HepG2 (cell line): ENCODE data around the gene NOCT. TPM values are rescaled to one million over a fixed set of nuclear protein-coding genes. Genes with fewer than 3 reads are reported as not detected.

ENCODE experiments used
- FOXO1 ChIP-seq: sonication (generic); formaldehyde crosslinking; IDR thresholded peaks from 2 replicates; pipeline ENCODE4 v1.4.0; 2020; ENCODE audit warnings: missing genetic modification reagents
- HOXA9 ChIP-seq: sonication (generic); formaldehyde crosslinking; IDR thresholded peaks from 2 replicates; pipeline ENCODE4 v1.8.1; 2022; ENCODE audit warnings: missing genetic modification reagents, mild to moderate bottlenecking, moderate library complexity, borderline replicate concordance
- KLF9 ChIP-seq: IDR thresholded peaks from 2 replicates; pipeline ENCODE4 v1.6.1; 2016; ENCODE audit warnings: low read depth
- MAFF ChIP-seq: IDR thresholded peaks from 2 replicates; pipeline ENCODE4 v1.6.1; 2011; ENCODE audit warnings: low read depth, low read length, improper control_type of control experiment
- MTA3 ChIP-seq: sonication (generic); formaldehyde crosslinking; IDR thresholded peaks from 2 replicates; pipeline ENCODE4 v1.4.0; 2020; ENCODE audit warnings: missing genetic modification reagents
- MTF1 ChIP-seq: sonication (generic); formaldehyde crosslinking; IDR thresholded peaks from 2 replicates; pipeline ENCODE4 v1.5.0; 2020; ENCODE audit warnings: missing genetic modification reagents
- PHF5A ChIP-seq: IDR thresholded peaks from one replicate; pipeline ENCODE4 v1.6.1; 2018; ENCODE audit warnings: low read depth, missing genetic modification reagents; ENCODE audit not compliant: unreplicated experiment
- POGK ChIP-seq: sonication (generic); formaldehyde crosslinking; conservative IDR thresholded peaks from 2 replicates; pipeline ENCODE4 v1.8.0; 2022; ENCODE audit warnings: mild to moderate bottlenecking, moderate library complexity, missing genetic modification reagents
- SALL2 ChIP-seq: sonication (generic); formaldehyde crosslinking; IDR thresholded peaks from 2 replicates; pipeline ENCODE4 v1.8.1; 2023; ENCODE audit warnings: mild to moderate bottlenecking, missing genetic modification reagents, inconsistent platforms
- SIX1 ChIP-seq: sonication (generic); formaldehyde crosslinking; IDR thresholded peaks from 2 replicates; pipeline ENCODE4 v1.4.0; 2020; ENCODE audit warnings: missing genetic modification reagents, borderline replicate concordance
- SMAD1 ChIP-seq: sonication (generic); formaldehyde crosslinking; IDR thresholded peaks from 2 replicates; pipeline ENCODE4 v1.4.0; 2020; ENCODE audit warnings: missing genetic modification reagents, low read depth, mild to moderate bottlenecking, borderline replicate concordance
- TCF7L2 ChIP-seq: IDR thresholded peaks from 2 replicates; pipeline ENCODE4 v1.6.1; 2011; ENCODE audit warnings: mild to moderate bottlenecking, low read depth, low read length, moderate library complexity
- ZBTB46 ChIP-seq: sonication (generic); formaldehyde crosslinking; IDR thresholded peaks from 2 replicates; pipeline ENCODE4 v1.4.0; 2020; ENCODE audit warnings: mild to moderate bottlenecking, missing genetic modification reagents, borderline replicate concordance
- ZNF333 ChIP-seq: sonication (generic); formaldehyde crosslinking; IDR thresholded peaks from 2 replicates; pipeline ENCODE4 v1.4.0; 2020; ENCODE audit warnings: mild to moderate bottlenecking, missing genetic modification reagents, borderline replicate concordance
- ZNF598 ChIP-seq: sonication (generic); formaldehyde crosslinking; IDR thresholded peaks from 2 replicates; pipeline ENCODE4 v1.5.1; 2020; ENCODE audit warnings: mild to moderate bottlenecking, missing genetic modification reagents, borderline replicate concordance
- ZNF672 ChIP-seq: sonication (generic); formaldehyde crosslinking; IDR thresholded peaks from 2 replicates; pipeline ENCODE4 v1.8.1; 2022; ENCODE audit warnings: missing genetic modification reagents
- ZNF740 ChIP-seq: sonication (generic); formaldehyde crosslinking; IDR thresholded peaks from 2 replicates; pipeline ENCODE4 v1.4.0; 2020; ENCODE audit warnings: missing genetic modification reagents
- ZSCAN9 ChIP-seq: IDR thresholded peaks from 2 replicates; pipeline ENCODE4 v1.6.1; 2016; ENCODE audit warnings: borderline replicate concordance
- polyA plus RNA-seq, 8 experiments: library from polyadenylated mRNA; depleted of rRNA in 3 of 8; stranded (reverse) in 7 of 8; unstranded in 1 of 8; fragments of >200 nt; fragmentation: Illumina TruSeq in 4 of 8; extraction: Trizol in 4 of 8; gene quantifications; 2 replicates each; pipeline versions ENCODE4 v1.2.1 to v1.2.3, GENCODE V29; 2011 to 2016; ENCODE audit warnings: low read depth in 4 of 8, missing spikeins in 1 of 8, mixed read lengths in 1 of 8; ENCODE audit not compliant: insufficient read depth in 1 of 8
- total RNA-seq, 5 experiments: library from RNA; depleted of rRNA; stranded (reverse); fragments of >200 nt; fragmentation: Illumina TruSeq; extraction: Trizol; gene quantifications; 2 replicates each; pipeline ENCODE4 v1.2.3, GENCODE V29; 2016; ENCODE audit warnings: low read depth in 1 of 5
- TF ChIP-seq, protein P1 (sequence below): sonication (generic); formaldehyde crosslinking; IDR thresholded peaks from 2 replicates; pipeline ENCODE4 v1.5.1; 2020; ENCODE audit warnings: mild to moderate bottlenecking, moderate library complexity, missing genetic modification reagents
- TF ChIP-seq, protein P2 (sequence below): sonication (generic); formaldehyde crosslinking; IDR thresholded peaks from 2 replicates; pipeline ENCODE4 v1.5.0; 2020; ENCODE audit warnings: missing genetic modification reagents
- TF ChIP-seq, protein P3 (sequence below): sonication (generic); formaldehyde crosslinking; IDR thresholded peaks from 2 replicates; pipeline ENCODE4 v1.9.0; 2021; ENCODE audit warnings: missing genetic modification reagents, mild to moderate bottlenecking, borderline replicate concordance

The NOCT gene
- total and polyA plus RNA-seq, 2 of the 13 experiments (the other 11 are each of a cell fraction or from before 2014, with no cell fraction given): 3.6 to 13.1 TPM

DNA sequence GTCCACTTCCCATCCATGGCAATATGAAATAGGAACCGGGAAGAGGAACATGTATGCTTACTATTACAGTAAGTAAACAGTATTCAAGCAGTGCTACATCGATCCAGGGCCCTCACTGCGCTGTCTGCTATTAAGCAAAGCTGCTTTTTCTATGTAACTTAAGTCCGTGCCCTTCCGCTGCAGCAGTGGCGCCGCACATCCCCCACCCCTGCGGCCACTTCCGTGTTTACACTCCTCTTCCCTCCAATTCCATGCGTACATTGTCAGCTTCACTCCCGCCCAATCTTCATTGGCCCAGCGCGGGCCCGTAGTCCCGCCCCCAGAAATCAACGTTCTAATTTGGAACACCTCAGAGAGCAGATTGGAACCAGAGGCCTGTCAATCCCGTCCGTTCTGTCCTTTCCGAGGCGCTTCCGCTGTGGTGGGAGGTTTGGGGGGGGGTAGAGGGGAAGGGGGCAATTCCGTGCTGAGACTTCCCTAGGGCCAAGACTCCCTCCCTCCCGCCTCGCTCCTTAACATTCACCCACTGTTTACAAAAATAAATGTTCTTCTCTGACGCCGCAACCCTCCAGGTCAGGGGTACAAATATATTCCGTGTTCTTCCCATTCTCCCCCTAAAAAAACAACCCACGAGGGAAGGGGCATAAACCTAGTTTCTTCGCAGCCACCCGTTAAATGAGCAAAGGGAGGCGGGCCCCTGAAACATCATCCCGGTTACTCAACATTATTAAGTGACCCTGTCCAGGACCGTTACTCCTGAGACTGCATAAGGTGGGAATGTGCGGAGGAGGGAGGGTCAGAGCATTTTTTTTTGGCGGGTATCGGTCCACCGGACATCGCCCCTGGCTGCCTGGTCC is 67.4 kb downstream of the NOCT start (continued):
- TF ChIP-seq, protein P1, sequence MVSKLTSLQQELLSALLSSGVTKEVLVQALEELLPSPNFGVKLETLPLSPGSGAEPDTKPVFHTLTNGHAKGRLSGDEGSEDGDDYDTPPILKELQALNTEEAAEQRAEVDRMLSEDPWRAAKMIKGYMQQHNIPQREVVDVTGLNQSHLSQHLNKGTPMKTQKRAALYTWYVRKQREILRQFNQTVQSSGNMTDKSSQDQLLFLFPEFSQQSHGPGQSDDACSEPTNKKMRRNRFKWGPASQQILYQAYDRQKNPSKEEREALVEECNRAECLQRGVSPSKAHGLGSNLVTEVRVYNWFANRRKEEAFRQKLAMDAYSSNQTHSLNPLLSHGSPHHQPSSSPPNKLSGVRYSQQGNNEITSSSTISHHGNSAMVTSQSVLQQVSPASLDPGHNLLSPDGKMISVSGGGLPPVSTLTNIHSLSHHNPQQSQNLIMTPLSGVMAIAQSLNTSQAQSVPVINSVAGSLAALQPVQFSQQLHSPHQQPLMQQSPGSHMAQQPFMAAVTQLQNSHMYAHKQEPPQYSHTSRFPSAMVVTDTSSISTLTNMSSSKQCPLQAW (CRISPR knock-in tag): peak; percentile 64
- TF ChIP-seq MAFF: no peak
- TF ChIP-seq SMAD1: no peak
- TF ChIP-seq, protein P2, sequence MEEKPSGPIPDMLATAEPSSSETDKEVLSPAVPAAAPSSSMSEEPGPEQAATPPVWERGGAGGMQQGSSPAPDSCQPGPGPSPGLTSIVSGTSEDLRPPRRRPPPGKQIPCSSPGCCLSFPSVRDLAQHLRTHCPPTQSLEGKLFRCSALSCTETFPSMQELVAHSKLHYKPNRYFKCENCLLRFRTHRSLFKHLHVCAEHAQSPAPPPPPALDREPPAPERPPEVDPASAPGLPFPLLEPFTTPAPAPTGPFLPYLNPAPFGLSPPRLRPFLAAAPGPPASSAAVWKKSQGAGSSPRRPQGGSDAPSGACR (CRISPR knock-in tag): no peak
- TF ChIP-seq ZBTB46 (CRISPR knock-in tag): no peak
- TF ChIP-seq ZSCAN9 (CRISPR knock-in tag): no peak
- no peak for TF ChIP-seq TCF7L2
- 0 out of 2 replicates have a peak, but pooled peaks have one; percentile 53 for TF ChIP-seq ZNF740
- no peak for TF ChIP-seq ZNF672
- no peak for TF ChIP-seq KLF9
- no peak for TF ChIP-seq PHF5A
- TF ChIP-seq HOXA9 (CRISPR knock-in tag): no peak
- peak; percentile 78; the same call in 1 of the 2 replicates for TF ChIP-seq SIX1 (CRISPR knock-in tag)
- TF ChIP-seq ZNF598 (CRISPR knock-in tag): no peak
- TF ChIP-seq, protein P3, sequence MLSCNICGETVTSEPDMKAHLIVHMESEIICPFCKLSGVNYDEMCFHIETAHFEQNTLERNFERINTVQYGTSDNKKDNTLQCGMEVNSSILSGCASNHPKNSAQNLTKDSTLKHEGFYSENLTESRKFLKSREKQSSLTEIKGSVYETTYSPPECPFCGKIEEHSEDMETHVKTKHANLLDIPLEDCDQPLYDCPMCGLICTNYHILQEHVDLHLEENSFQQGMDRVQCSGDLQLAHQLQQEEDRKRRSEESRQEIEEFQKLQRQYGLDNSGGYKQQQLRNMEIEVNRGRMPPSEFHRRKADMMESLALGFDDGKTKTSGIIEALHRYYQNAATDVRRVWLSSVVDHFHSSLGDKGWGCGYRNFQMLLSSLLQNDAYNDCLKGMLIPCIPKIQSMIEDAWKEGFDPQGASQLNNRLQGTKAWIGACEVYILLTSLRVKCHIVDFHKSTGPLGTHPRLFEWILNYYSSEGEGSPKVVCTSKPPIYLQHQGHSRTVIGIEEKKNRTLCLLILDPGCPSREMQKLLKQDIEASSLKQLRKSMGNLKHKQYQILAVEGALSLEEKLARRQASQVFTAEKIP: no peak
- no peak for TF ChIP-seq MTA3
- TF ChIP-seq FOXO1: peak; percentile 91
- TF ChIP-seq SALL2 (CRISPR knock-in tag): no peak
- no peak for TF ChIP-seq MTF1 (CRISPR knock-in tag)
- TF ChIP-seq ZNF333 (CRISPR knock-in tag): no peak
- TF ChIP-seq POGK (CRISPR knock-in tag): no peak
